ENCODE data around the gene TWF2.

DNA sequence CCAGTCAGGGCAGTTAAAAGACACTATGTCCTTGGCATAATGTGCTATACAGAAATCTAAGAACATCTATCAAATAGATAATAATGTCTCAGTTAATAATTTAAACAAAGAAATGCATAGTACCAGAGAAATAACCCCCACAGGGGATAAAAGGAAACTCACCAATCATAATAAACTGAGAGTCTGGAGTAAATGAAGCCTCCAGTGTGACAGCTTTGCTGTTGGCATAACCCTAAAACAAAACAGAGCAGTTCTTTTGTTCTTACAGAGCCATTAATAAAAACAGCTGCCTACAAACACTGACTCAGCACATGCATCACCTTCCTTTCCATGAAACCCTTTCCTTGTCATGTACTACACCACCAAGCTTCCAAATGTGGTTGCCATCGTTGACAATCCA lies 20.1 kb upstream of the TWF2 start:
- TF ChIP-seq POLR2A (IDR thresholded peaks at IDR 0.05; ENCODE audit: low read length) (no peak), GATA1 (IDR thresholded peaks at IDR 0.05; ENCODE audit: low read depth, low read length) (no peak)
